Chondrocyte (in vitro differentiated cells): Measurements from ENCODE around the gene SLC30A5. TPM values are rescaled to one million over a fixed set of nuclear protein-coding genes. Genes with fewer than 3 reads are reported as not detected.
A peak's percentile ranks its signal among the peaks of the same experiment; 100 is the strongest.

ENCODE experiments used
- DNase-seq: peaks from one replicate; pipeline ENCODE4 v3.0.0; 2021; ENCODE audit warnings: mixed read lengths, low spot score
- H3K27ac Mint-ChIP-seq: one replicate; pipeline ENCODE4 v1.8.0; 2021; ENCODE audit warnings: mild to moderate bottlenecking, moderate library complexity, mixed read lengths; ENCODE audit not compliant: unreplicated experiment
- H3K27me3 Mint-ChIP-seq: 2 replicates; pipeline ENCODE4 v1.8.0; 2021; ENCODE audit warnings: low read depth, mixed read lengths
- H3K36me3 Mint-ChIP-seq: 2 replicates; pipeline ENCODE4 v1.8.0; 2021; ENCODE audit warnings: low read depth, mixed read lengths
- H3K4me1 Mint-ChIP-seq: 2 replicates; pipeline ENCODE4 v1.8.0; 2021; ENCODE audit warnings: low read depth, mild to moderate bottlenecking, mixed read lengths
- H3K4me3 Mint-ChIP-seq: one replicate; pipeline ENCODE4 v1.8.0; 2021; ENCODE audit warnings: mild to moderate bottlenecking, moderate library complexity, mixed read lengths; ENCODE audit not compliant: unreplicated experiment
- H3K9me3 Mint-ChIP-seq: 2 replicates; pipeline ENCODE4 v1.8.0; 2021; ENCODE audit warnings: low read depth, mixed read lengths
- total RNA-seq: library from RNA; stranded (reverse); gene quantifications from 3 replicates; pipeline ENCODE4 v1.2.1, GENCODE V29; 2021
- TF ChIP-seq, protein P1 (sequence below): fragments of 200-600 bp; sonication (generic); IDR thresholded peaks from 2 replicates; pipeline ENCODE4 v1.5.0; 2021; ENCODE audit warnings: antibody characterized with exemption, mild to moderate bottlenecking, moderate library complexity

Gene SLC30A5
- total RNA-seq, 1 donor from 2014 or later = 75.1 TPM

DNA sequence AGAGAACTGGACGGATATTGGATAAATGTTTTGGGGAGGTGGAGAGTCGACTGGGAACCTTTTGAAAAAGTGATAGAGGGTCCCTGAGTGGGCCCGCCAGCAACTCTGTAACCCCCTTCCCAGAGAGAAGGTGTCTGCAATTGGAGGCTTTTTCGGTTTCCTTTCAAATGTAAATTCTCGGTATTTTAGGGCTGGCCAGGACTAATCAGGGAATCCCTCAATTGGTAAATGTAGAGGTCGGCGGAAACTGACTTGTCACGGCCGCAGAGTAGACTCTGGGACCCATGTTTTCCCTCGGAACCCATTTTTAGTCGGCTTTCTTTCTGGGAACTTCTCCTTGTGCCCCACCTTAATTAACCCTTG is 73.7 kb downstream of the SLC30A5 start:
- TF ChIP-seq, protein P1, sequence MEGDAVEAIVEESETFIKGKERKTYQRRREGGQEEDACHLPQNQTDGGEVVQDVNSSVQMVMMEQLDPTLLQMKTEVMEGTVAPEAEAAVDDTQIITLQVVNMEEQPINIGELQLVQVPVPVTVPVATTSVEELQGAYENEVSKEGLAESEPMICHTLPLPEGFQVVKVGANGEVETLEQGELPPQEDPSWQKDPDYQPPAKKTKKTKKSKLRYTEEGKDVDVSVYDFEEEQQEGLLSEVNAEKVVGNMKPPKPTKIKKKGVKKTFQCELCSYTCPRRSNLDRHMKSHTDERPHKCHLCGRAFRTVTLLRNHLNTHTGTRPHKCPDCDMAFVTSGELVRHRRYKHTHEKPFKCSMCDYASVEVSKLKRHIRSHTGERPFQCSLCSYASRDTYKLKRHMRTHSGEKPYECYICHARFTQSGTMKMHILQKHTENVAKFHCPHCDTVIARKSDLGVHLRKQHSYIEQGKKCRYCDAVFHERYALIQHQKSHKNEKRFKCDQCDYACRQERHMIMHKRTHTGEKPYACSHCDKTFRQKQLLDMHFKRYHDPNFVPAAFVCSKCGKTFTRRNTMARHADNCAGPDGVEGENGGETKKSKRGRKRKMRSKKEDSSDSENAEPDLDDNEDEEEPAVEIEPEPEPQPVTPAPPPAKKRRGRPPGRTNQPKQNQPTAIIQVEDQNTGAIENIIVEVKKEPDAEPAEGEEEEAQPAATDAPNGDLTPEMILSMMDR = no peak
- DNase-seq = no peak
- Mint-ChIP-seq H3K27me3 (no peaks in the 10 kb centered on the region), H3K9me3 (no peaks in the 10 kb centered on the region), H3K4me1 (peaks cover 31% of the 10 kb centered on the region), H3K4me3 (peak overlapping the region; percentile 95), H3K27ac (peak overlapping the region; percentile 94), H3K36me3 (no peaks in the 10 kb centered on the region)

DNA sequence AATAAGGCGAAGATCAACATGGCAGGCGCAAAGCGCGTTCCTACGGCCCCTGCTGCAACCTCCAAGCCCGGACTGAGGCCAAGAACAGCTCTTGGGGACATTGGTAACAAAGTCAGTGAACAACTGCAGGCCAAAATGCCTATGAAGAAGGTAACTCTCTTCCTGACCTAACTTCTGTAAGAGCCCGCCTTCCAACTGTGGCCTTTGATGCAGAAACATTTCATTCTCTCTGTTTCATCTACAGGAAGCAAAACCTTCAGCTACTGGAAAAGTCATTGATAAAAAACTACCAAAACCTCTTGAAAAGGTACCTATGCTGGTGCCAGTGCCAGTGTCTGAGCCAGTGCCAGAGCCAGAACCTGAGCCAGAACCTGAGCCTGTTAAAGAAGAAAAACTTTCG is 74.1 kb downstream of the SLC30A5 start:
- H3K36me3 Mint-ChIP-seq = no peaks in the 10 kb centered on the region
- TF ChIP-seq, protein P1 = no peak
- H3K27me3 Mint-ChIP-seq = no peaks in the 10 kb centered on the region
- no peak for DNase-seq
- H3K4me3 Mint-ChIP-seq = peak overlapping the region; percentile 95
- H3K27ac Mint-ChIP-seq = peak overlapping the region; percentile 94
- no peaks in the 10 kb centered on the region for H3K9me3 Mint-ChIP-seq
- peaks cover 31% of the 10 kb centered on the region for H3K4me1 Mint-ChIP-seq

DNA sequence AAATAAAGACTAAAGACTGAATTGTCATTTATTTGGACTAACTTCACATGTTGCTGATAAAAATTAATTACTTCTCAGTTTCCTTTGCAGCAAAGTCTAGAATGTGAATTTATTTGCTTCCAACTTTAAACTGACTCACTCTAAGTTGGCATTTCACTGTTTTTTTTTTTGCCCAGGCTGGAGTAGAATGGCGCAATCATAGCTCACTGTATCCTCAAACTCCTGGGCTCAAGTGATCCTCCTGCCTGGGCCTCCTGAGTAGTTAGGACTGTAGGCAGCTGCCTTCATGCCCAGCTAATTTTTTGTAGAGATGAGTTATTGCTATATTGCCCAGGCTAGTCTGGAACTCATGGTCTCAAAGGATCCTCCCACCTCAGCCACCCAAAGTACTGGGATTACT is 76.7 kb downstream of the SLC30A5 start:
- Mint-ChIP-seq H3K27me3 (no peaks in the 10 kb centered on the region), H3K4me3 (peak overlapping the region; percentile 1), H3K36me3 (peaks cover 13% of the 10 kb centered on the region), H3K27ac (no peak overlapping the region), H3K4me1 (peaks cover 31% of the 10 kb centered on the region), H3K9me3 (no peaks in the 10 kb centered on the region)
- TF ChIP-seq, protein P1 = no peak
- DNase-seq = no peak

DNA sequence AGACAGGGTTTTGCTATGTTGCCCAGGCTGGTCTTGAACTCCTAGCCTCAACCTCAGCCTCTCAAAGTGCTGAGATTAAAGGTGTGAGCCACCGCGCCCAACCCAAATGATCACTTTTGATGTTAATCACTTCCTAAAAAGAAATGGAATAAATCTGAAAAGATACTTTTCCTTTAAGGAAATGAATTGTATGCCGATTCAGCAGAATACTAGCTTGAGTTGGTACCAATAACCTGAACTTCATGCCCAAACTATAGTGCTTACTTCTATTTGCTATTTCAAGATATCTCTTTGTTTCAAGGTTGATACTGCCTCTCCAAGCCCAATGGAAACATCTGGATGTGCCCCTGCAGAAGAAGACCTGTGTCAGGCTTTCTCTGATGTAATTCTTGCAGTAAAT is 77.2 kb downstream of the SLC30A5 start:
- Mint-ChIP-seq H3K27me3 (no peaks in the 10 kb centered on the region), H3K4me3 (no peak overlapping the region), H3K27ac (no peak overlapping the region), H3K9me3 (no peaks in the 10 kb centered on the region), H3K36me3 (peaks cover 13% of the 10 kb centered on the region), H3K4me1 (peaks cover 30% of the 10 kb centered on the region)
- DNase-seq = no peak
- TF ChIP-seq, protein P1 = no peak

Other genes starting within 250 kb of the SLC30A5 start
- gene CCNB1, start 73.1 kb downstream of the SLC30A5 start, total RNA-seq = 18.9 to 34.5 TPM (median 29.5 TPM) in 3 replicates
- 4.5 to 9.2 TPM (median 4.7 TPM) in 3 replicates for gene CENPH, start 95.6 kb downstream of the SLC30A5 start, total RNA-seq
- gene CDK7, start 140.9 kb downstream of the SLC30A5 start, total RNA-seq = 32.0 to 42.9 TPM (median 40.0 TPM) in 3 replicates
- 1.5 to 4.6 TPM (median 1.9 TPM) in 3 replicates for gene CCDC125, start 238.8 kb downstream of the SLC30A5 start, total RNA-seq